Ovary (tissue), 9 donors: ENCODE data around the gene CDK6. TPM values are rescaled to one million over a fixed set of nuclear protein-coding genes. Genes with fewer than 3 reads are reported as not detected.
"Not testable (repeated sequence)": the region's sequence is repeated elsewhere in the genome, so short reads cannot be mapped to it uniquely, and the experiment has no call there.

Experiments
- DNase-seq, 5 donors: peaks; one replicate each; pipeline ENCODE4 v3.0.0-alpha.2; 2019 to 2020
- H3K27ac ChIP-seq, 2 donors: fragments of 200-600 bp; one replicate each; pipeline versions ENCODE4 v1.5.1 to v1.8.0; 2019 to 2022
- H3K27me3 ChIP-seq: fragments of 200-600 bp; one replicate; pipeline ENCODE4 v1.8.0; 2022
- H3K36me3 ChIP-seq: fragments of 200-600 bp; sonication (generic); one replicate; pipeline ENCODE4 v1.5.1; 2019
- H3K4me1 ChIP-seq: one replicate; pipeline ENCODE4 v1.8.1; 2013; ENCODE audit warnings: mild to moderate bottlenecking, moderate library complexity; ENCODE audit not compliant: insufficient read depth
- H3K4me3 ChIP-seq: fragments of 200-600 bp; sonication (generic); one replicate; pipeline ENCODE4 v1.5.1; 2017
- H3K9me3 ChIP-seq, 2 donors: fragments of 200-600 bp in 1 of 2; sonication (generic) in 1 of 2; one replicate each; pipeline versions ENCODE4 v1.5.1 to v1.8.1; 2013 to 2019; ENCODE audit warnings: mild to moderate bottlenecking in 1 of 2, moderate library complexity in 1 of 2
- EP300 ChIP-seq: sonication (generic); formaldehyde crosslinking; IDR thresholded peaks from one replicate; pipeline ENCODE4 v1.6.1; 2017; ENCODE audit warnings: antibody characterized with exemption
- POLR2A ChIP-seq: fragments of 450-650 bp; IDR thresholded peaks from one replicate; pipeline ENCODE4 v1.6.1; 2017; ENCODE audit warnings: antibody characterized with exemption, mild to moderate bottlenecking, moderate library complexity
- WGBS, 3 donors: extraction: QIAGEN DNeasy Blood & Tissue Kit in 1 of 3; methylation state at CpG; one replicate each; pipeline versions ENCODE4 v1.1.5 to v1.1.7; 2013 to 2017; 5-methylcytosine and 5-hydroxymethylcytosine counted together
- intact Hi-C, 4 donors: fragments of 100-400 bp; cut with DNase I; formaldehyde crosslinking; loops; one replicate each; pipeline versions ENCODE4 v1.11.0 to v1.15.1; 2022 to 2023
- polyA plus RNA-seq, 2 donors: library from polyadenylated mRNA; stranded (reverse); fragments of 200-250 nt in 1 of 2; fragments of 350-450 nt in 1 of 2; fragmentation: Illumina TruSeq in 1 of 2; extraction: RNeasy Lipid Tissue Mini Kit (QIAGEN cat#74804) in 1 of 2; gene quantifications; one replicate each; pipeline ENCODE4 v1.2.3, GENCODE V29; 2013 to 2014
- total RNA-seq, 7 donors: library from RNA; depleted of rRNA in 2 of 7; stranded (reverse); fragments of >200 nt in 2 of 7; fragmentation: NEBNext Ultra II Directional in 3 of 7; extraction: Animal tissue kit (Norgen Biotek cat#: 25700) in 3 of 7; gene quantifications; one replicate each; pipeline versions ENCODE4 v1.1.0 to v1.2.4, GENCODE V29; 2016 to 2023
- TF ChIP-seq, protein P1 (sequence below), 3 donors: fragments of 450-650 bp in 2 of 3; fragments of 200-600 bp in 1 of 3; IDR thresholded peaks; one replicate each; pipeline versions ENCODE4 v1.5.1 to v1.8.0; 2016 to 2022; ENCODE audit warnings: antibody characterized with exemption in 3 of 3, mild to moderate bottlenecking in 1 of 3
- donor health status: DM: no; HTN: no; CAD: no; lungs with moderate emphysema.
- donor health status: DM: no; HTN: no; CAD: no.
- donor health status: Bipolar disorder and iron deficiency.
- donor health status: DM: yes; HTN: yes; CAD: no.
- donor health status: DM: no; HTN: no; CAD: no.
- donor health status: DM: yes; HTN: yes; CAD: no.

CDK6 gene
- total and polyA plus RNA-seq, 9 donors: 1.8 to 20.4 (median 11.2) TPM

DNA sequence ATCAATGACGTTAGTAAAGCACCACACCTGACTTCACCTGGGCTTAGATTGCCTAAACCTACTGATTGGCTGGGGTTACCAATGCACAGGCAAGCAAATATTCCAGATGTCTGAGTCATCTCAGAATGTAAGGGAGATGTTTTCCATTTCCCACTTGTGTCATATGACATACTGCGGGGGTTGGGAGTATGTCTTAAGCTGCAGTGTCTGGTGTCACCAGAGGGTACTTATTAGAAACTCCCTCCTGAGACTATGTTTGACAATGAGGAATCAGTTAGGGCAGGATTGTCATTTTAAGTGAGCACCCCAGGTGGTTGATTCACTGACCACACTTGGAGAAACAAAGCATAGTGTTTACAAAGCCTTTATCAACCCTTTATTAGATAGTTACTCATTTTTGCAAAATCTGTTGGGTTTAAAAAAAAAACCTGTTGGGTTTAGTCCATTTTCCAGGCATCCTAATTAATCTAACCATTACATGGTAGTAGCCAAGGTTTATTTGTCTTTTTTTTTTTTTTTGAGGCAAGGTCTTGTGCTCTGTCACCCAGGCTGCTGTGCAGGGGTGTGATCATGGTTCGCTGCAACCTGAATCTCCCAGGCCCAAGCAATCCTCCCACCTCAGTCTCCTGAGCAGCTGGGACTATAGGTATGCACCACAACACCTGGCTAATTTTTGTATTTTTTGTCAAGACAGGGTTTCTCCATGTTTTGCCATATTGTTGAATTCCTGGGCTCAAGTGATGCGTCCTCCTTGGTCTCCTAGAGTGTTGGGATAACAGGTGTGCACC, 72.5 kb downstream of the CDK6 start:
- Histone ChIP-seq H3K4me1 (no peaks in the 10 kb centered on the region), H3K36me3 (no peaks in the 10 kb centered on the region), H3K27me3 (no peaks in the 10 kb centered on the region), H3K4me3 (no peak overlapping the region), H3K27ac (no peak overlapping the region), H3K9me3 (no peaks in the 10 kb centered on the region)
- no peak for TF ChIP-seq EP300
- TF ChIP-seq POLR2A: no peak
- TF ChIP-seq, protein P1, sequence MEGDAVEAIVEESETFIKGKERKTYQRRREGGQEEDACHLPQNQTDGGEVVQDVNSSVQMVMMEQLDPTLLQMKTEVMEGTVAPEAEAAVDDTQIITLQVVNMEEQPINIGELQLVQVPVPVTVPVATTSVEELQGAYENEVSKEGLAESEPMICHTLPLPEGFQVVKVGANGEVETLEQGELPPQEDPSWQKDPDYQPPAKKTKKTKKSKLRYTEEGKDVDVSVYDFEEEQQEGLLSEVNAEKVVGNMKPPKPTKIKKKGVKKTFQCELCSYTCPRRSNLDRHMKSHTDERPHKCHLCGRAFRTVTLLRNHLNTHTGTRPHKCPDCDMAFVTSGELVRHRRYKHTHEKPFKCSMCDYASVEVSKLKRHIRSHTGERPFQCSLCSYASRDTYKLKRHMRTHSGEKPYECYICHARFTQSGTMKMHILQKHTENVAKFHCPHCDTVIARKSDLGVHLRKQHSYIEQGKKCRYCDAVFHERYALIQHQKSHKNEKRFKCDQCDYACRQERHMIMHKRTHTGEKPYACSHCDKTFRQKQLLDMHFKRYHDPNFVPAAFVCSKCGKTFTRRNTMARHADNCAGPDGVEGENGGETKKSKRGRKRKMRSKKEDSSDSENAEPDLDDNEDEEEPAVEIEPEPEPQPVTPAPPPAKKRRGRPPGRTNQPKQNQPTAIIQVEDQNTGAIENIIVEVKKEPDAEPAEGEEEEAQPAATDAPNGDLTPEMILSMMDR (IDR thresholded peaks at IDR 0.05): no peak
- intact Hi-C loops: no loop called here
- DNase-seq: no peak
- WGBS, 3 donors: 91 to 93% (median 92%) methylated on average over 4 of the region's 4 CpGs

DNA sequence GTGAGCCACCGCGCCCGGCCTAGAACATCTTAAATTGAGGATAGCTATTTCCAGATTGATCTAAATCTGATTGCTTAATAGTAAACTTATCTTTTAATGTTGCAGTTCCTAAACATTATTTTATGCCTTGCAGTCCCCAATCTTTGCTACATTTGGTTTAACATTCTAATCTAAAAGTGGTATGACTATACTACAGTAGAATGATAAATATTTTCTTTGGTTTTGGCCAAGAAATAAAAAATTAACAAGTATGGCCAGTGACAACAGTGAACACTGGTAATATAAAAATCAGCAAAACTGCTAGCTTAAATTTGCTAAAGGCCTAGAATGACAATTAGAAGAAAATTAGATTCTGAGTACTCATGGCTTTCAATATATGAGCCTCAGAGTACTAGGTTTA, 73.5 kb downstream of the CDK6 start:
- Histone ChIP-seq H3K9me3 (no peaks in the 10 kb centered on the region), H3K4me3 (no peak overlapping the region), H3K27me3 (no peaks in the 10 kb centered on the region), H3K36me3 (no peaks in the 10 kb centered on the region), H3K27ac (no peak overlapping the region), H3K4me1 (no peaks in the 10 kb centered on the region)
- intact Hi-C loops: no loop called here
- TF ChIP-seq, protein P1 (IDR thresholded peaks at IDR 0.05): no peak
- TF ChIP-seq POLR2A (no peak), EP300 (no peak)
- DNase-seq: no peak
- WGBS, 3 donors: 87 to 96% (median 87%) methylated on average over 3 of the region's 3 CpGs

DNA sequence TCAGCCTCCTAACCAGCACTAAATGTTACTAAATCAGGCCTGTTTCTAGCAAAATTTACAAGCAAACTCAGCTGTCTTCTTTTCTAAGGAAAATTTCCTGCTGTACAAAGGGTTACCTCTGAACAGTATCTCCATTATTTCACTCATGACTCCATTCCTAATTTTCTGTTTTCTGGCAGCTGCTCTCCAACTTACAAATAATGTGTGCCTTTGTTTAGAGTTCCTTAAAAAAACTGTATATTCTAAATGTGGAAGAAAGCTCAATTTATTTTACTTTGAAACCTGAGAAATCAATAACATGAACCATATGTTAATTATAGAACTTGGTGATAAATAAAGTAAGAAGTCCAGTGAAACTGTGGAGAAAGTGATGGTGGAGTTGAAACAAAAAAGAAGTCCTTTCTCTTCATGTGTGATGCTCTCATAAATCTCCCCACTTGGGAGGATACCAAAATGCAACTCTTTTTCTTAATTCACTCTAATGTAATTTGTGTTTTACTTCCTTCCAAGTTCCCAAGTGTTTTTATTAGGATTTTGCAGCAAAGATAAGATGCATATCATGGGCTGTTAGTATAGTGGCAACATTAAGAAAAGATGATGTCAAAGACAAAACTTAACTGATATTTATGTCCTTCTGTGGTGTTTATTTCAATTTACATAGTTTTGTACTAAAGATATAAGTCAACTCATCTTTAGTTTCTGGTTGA, 74.8 kb downstream of the CDK6 start:
- DNase-seq: no peak
- Histone ChIP-seq H3K36me3 (no peaks in the 10 kb centered on the region), H3K4me1 (no peaks in the 10 kb centered on the region), H3K27ac (no peak overlapping the region), H3K4me3 (no peak overlapping the region), H3K9me3 (no peaks in the 10 kb centered on the region), H3K27me3 (no peaks in the 10 kb centered on the region)
- TF ChIP-seq POLR2A: no peak
- TF ChIP-seq, protein P1 (IDR thresholded peaks at IDR 0.05): no peak
- TF ChIP-seq EP300: no peak
- intact Hi-C loops: no loop called here

DNA sequence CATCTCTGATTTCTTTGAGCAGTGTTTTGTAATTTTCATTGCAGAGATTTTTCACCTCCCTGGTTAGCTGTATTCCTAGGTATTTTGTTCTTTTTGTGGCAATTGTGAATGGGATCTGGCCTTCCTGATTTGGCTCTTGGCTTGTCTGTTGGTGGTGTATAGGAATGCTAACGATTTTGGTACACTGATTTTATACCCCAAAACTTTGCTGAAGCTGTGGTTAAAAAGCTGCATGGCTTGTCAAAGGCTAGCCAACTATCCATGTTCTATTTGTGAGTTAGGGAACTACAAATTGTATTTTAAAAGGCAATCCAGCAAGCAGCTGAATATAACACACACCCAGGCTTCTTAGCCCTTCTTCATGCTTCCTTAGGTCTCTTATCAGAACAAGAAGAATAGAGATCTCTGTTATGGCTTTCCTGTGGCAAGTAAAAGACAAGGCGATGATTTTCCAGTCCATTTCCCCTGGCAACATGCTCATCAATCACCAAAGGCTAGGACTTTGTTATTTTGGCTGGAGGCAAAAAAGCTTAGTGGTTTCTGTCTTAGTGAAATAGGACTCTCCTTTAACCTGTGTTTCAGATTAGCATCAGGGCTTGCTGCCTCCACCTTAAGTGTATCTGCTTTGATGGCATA, 77.5 kb downstream of the CDK6 start:
- TF ChIP-seq EP300: no peak
- TF ChIP-seq POLR2A: no peak
- TF ChIP-seq, protein P1 (IDR thresholded peaks at IDR 0.05): no peak
- intact Hi-C loops: no loop called here
- Histone ChIP-seq H3K4me1 (no peaks in the 10 kb centered on the region), H3K4me3 (no peak overlapping the region), H3K9me3 (no peaks in the 10 kb centered on the region), H3K27me3 (no peaks in the 10 kb centered on the region), H3K27ac (no peak overlapping the region), H3K36me3 (no peaks in the 10 kb centered on the region)
- DNase-seq: no peak
- WGBS, 3 donors: 89 to 95% (median 90%) methylated on average over 2 of the region's 2 CpGs

DNA sequence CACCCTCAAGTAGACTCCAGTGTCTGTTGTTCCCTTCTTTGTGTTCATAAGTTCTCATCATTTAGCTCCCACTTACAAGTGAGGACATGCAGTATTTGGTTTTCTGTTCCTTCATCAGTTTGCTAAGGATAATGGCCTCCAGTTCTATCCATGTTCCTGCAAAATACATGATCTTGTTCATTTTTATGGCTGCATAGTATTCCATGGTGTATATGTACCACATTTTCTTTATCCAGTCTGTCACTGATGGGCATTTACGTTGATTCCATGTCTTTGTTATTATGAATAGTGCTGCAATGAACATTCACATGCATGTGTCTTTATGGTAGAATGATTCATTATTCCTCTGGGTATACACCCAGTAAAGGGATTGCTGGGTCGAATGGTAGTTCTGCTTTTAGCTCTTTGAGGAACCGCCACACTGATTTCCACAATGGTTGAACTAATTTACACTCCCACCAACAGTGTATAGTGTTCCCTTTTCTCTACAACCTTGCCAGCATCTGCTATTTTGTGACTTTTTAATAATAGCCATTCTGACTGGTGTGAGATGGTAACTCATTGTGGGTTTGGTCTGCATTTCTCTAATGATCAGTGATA, 79.0 kb downstream of the CDK6 start:
- H3K27ac ChIP-seq, H3K27me3 ChIP-seq, H3K36me3 ChIP-seq, DNase-seq, H3K4me3 ChIP-seq, intact Hi-C loops, H3K9me3 ChIP-seq, H3K4me1 ChIP-seq: not testable (repeated sequence)
- 94 to 98% (median 94%) methylated on average over 3 of the region's 3 CpGs for WGBS, 3 donors
